ENCODE measurements around the gene WDR13. TPM values are rescaled to one million over a fixed set of nuclear protein-coding genes. Genes with fewer than 3 reads are reported as not detected.

The WDR13 gene
- total RNA-seq, 2 donors from 2014 or later, result 90.4 to 121 TPM

- no peak for DNase-seq
- H3K27ac ChIP-seq, result no peak overlapping the region
- H3K9ac ChIP-seq (ENCODE audit: low read depth in 2 of 2, low read length in 2 of 2), result no peak overlapping the region
- H3K4me1 ChIP-seq, result no peaks in the 10 kb centered on the region
- H3K9me3 ChIP-seq, result no peaks in the 10 kb centered on the region
- no peak overlapping the region for H3K4me3 ChIP-seq
- H3K36me3 ChIP-seq, result no peaks in the 10 kb centered on the region
- intact Hi-C loops (cut with DNase I), result no loop called here
- no peaks in the 10 kb centered on the region for H3K27me3 ChIP-seq
- no peak for TF ChIP-seq CTCF (IDR thresholded peaks at IDR 0.05)
Observed at GRCh38 chrX:48606091-48606490, 8.8 kb downstream of the WDR13 start.

- Histone ChIP-seq H3K9me3 (no peaks in the 10 kb centered on the region), H3K27ac (no peak overlapping the region), H3K4me3 (no peak overlapping the region), H3K9ac (ENCODE audit: low read depth in 2 of 2, low read length in 2 of 2) (no peak overlapping the region), H3K36me3 (no peaks in the 10 kb centered on the region), H3K4me1 (no peaks in the 10 kb centered on the region), H3K27me3 (no peaks in the 10 kb centered on the region)
- no peak for TF ChIP-seq CTCF (IDR thresholded peaks at IDR 0.05)
- no peak for DNase-seq
- intact Hi-C loops (cut with DNase I), result no loop called here
Observed at GRCh38 chrX:48611703-48612102, 14.4 kb downstream of the WDR13 start.

- no peaks in the 10 kb centered on the region for H3K36me3 ChIP-seq
- TF ChIP-seq CTCF (IDR thresholded peaks at IDR 0.05), result no peak
- H3K9ac ChIP-seq (ENCODE audit: low read depth in 2 of 2, low read length in 2 of 2), result no peak overlapping the region
- intact Hi-C loops (cut with DNase I), result no loop called here
- H3K9me3 ChIP-seq, result no peaks in the 10 kb centered on the region
- H3K27me3 ChIP-seq, result no peaks in the 10 kb centered on the region
- no peak overlapping the region for H3K27ac ChIP-seq
- no peak for DNase-seq
- no peaks in the 10 kb centered on the region for H3K4me1 ChIP-seq
- H3K4me3 ChIP-seq, result no peak overlapping the region
Observed at GRCh38 chrX:48613502-48614160, 16.3 kb downstream of the WDR13 start.

- H3K4me3 ChIP-seq, result no peak overlapping the region
- H3K27ac ChIP-seq, result no peak overlapping the region
- no peak for TF ChIP-seq CTCF (IDR thresholded peaks at IDR 0.05)
- no peak overlapping the region for H3K9ac ChIP-seq (ENCODE audit: low read depth in 2 of 2, low read length in 2 of 2)
- no peaks in the 10 kb centered on the region for H3K36me3 ChIP-seq
- no peak for DNase-seq
- H3K9me3 ChIP-seq, result no peaks in the 10 kb centered on the region
- no peaks in the 10 kb centered on the region for H3K4me1 ChIP-seq
- H3K27me3 ChIP-seq, result no peaks in the 10 kb centered on the region
- intact Hi-C loops (cut with DNase I), result no loop called here
Observed at GRCh38 chrX:48616576-48616975, 19.3 kb downstream of the WDR13 start.

GRCh38 chrX:48617542-48618340, 20.4 kb downstream of the WDR13 start:
- Histone ChIP-seq H3K4me3 (no peak overlapping the region), H3K9me3 (no peaks in the 10 kb centered on the region), H3K27me3 (no peaks in the 10 kb centered on the region), H3K9ac (ENCODE audit: low read depth in 2 of 2, low read length in 2 of 2) (no peak overlapping the region), H3K27ac (no peak overlapping the region), H3K36me3 (no peaks in the 10 kb centered on the region), H3K4me1 (no peaks in the 10 kb centered on the region)
- DNase-seq, result no peak
- no peak for TF ChIP-seq CTCF (IDR thresholded peaks at IDR 0.05)
- intact Hi-C loops (cut with DNase I), result no loop called here

Data from colonic mucosa (tissue), 4 donors.